Fibroblast of mammary gland (primary cell): ENCODE data around the gene HERC4.

Source experiments
- DNase-seq: peaks from one replicate; pipeline ENCODE4 v3.0.0-alpha.2; 2010; ENCODE audit warnings: low read depth
- H3K4me3 ChIP-seq: 2 replicates; pipeline ENCODE4 v1.5.1; 2011; ENCODE audit warnings: low read depth, mild to moderate bottlenecking, low read length, moderate library complexity; ENCODE audit not compliant: control insufficient read depth
- TF ChIP-seq, protein P1 (sequence below): conservative IDR thresholded peaks from 2 replicates; pipeline ENCODE4 v1.5.1; 2011; ENCODE audit warnings: low read depth, low read length, inconsistent platforms; ENCODE audit not compliant: control insufficient read depth, insufficient read depth

HERC4 gene

DNA sequence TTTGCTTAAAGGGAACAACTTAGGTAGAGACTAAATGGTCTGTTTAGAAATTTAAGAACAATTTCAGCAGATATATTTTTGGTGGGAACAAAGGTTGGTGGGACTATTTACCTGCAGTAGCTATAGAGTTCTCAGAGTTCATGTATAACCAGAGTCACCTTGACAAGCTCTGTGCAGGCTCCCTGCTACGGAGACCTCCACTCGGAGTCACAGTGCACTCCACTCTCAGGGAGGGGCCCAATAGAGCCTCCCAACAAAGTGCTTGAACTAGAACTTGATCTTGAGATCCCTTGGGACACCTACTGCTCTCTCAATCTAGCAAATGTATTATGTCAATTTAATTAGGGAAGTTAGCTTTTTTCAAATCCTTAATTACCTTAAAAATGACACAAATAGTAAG, 36.5 kb upstream of the HERC4 start:
- no peak overlapping the region for H3K4me3 ChIP-seq
- TF ChIP-seq, protein P1, sequence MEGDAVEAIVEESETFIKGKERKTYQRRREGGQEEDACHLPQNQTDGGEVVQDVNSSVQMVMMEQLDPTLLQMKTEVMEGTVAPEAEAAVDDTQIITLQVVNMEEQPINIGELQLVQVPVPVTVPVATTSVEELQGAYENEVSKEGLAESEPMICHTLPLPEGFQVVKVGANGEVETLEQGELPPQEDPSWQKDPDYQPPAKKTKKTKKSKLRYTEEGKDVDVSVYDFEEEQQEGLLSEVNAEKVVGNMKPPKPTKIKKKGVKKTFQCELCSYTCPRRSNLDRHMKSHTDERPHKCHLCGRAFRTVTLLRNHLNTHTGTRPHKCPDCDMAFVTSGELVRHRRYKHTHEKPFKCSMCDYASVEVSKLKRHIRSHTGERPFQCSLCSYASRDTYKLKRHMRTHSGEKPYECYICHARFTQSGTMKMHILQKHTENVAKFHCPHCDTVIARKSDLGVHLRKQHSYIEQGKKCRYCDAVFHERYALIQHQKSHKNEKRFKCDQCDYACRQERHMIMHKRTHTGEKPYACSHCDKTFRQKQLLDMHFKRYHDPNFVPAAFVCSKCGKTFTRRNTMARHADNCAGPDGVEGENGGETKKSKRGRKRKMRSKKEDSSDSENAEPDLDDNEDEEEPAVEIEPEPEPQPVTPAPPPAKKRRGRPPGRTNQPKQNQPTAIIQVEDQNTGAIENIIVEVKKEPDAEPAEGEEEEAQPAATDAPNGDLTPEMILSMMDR = no peak
- no peak for DNase-seq

DNA sequence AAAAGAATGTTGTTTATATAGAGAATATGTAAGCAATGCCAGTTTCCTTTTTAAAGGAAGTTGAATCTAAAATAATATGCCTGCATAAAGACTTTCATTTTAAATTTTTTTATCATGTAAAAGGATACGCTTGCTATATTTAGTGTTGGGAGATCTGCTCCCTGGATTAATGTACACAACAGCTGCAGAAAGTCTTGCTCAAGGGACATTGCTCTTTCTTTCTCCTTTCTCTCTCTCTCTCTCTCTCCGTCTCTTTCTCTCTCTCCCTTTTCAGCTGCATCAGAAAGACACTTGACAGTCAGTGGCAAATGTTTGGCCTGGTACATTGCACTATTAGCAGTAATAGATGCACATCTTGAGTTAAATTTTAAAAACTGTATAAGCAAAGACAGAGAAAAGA, 34.9 kb upstream of the HERC4 start:
- H3K4me3 ChIP-seq = no peak overlapping the region
- TF ChIP-seq, protein P1 = no peak
- no peak for DNase-seq

DNA sequence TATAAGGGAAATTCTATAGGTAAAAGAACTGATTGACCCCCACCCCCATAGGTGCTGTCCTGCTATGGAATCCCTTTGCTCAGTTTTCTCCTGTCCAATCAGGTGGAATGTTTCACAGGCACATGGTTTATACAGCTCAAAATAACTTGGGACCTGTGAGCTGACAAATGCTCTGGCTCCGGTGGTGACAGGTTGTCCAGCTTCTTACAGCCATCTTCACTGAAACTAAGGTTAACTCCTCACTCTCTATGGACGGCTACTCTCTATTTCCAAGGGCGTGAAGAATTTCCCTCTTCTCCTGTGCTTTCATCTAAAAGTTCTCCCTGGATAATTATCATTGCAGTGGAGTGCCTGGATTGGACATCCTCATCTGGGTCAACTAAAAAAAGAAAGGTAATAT, 34.2 kb upstream of the HERC4 start, which contains the start of gene MYPN:
Gene MYPN (plus strand): TSS at position 158 of the 400 bp plus-strand sequence. CDS start 11,951 bp downstream, outside the sequence.
- no peak for DNase-seq
- H3K4me3 ChIP-seq = no peak within 1 kb of the TSS
- TF ChIP-seq, protein P1 = no peak

DNA sequence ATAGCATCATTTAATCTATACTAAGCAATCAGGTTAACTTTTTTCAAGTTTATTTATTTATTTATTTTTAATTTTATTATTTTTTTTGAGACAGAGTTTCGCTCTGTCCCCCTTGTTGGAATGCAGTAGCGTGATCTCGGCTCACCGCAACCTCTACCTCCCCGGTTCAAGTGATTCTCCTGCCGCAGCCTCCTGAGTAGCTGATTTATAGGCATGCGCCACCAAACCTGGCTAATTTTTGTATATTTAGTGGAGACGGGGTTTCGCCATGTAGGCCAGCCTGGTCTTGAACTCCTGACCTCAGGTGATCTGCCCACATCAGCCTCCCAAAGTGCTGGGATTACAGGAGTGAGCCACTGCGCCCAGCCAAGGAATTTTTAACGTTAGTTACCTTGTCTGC, 33.6 kb upstream of the HERC4 start:
- TF ChIP-seq, protein P1 = no peak
- H3K4me3 ChIP-seq = no peak overlapping the region
- no peak for DNase-seq

DNA sequence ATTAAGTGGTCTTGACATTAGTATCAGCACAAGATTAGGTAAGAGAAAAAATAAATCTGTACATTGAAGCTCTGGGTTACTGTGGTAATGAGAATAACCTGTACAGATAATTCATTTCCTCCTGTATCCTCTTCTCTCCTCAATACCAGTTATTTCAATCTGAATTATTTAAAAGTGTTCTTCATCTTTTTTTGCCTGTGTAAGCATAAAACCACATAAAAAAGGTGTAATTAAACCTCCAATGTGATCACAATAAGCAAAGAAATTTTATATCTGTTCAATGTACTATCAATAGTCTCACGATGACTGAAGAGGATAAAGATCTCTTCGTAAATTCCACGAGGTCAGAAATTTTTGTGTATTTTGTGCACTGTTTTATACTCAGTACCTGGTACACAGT, 33.0 kb upstream of the HERC4 start:
- no peak for DNase-seq
- no peak overlapping the region for H3K4me3 ChIP-seq
- TF ChIP-seq, protein P1 = no peak

DNA sequence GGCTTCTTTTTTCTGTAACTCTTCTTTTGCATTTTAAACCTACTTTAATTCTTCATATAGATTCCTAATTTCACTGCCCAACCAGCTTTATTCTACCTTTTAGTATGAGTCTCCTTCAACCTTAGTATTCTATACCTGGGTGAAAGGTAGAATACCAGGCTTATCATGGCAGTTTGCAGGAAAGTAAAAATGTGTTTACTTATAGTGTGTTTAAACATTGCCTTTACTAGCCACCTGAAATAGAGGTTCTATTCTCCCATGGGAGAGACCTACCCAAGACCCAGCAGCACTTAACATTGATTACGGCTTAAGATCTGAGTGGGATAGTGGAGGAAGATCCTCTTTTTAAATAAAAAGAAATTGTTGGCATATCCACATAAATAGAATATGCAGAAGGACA, 32.6 kb upstream of the HERC4 start:
- TF ChIP-seq, protein P1 = no peak
- no peak for DNase-seq
- no peak overlapping the region for H3K4me3 ChIP-seq

DNA sequence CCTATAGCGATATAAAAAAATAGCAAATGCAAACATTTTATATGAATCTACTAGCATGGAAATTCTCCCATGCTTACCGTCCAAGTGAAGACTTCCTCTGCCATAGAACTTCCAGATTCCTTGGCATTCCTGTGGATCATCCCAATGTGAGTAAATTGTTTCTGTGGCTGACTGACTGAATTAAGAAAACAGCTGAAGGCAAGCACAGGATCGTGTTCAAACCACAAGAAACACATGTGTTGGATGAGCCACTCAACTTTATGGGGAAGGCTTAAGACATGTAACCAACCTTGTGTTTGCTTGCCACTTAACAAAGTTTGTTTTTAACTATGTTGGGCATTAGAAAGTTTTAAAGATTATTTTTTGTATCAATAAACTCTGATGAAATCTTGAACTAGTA, 31.6 kb upstream of the HERC4 start:
- TF ChIP-seq, protein P1 = no peak
- peak; percentile 96 for DNase-seq
- H3K4me3 ChIP-seq = peak overlapping the region; percentile 37
